H1 (cell line): Measurements from ENCODE around the gene ITPKB. TPM values are rescaled to one million over a fixed set of nuclear protein-coding genes. Genes with fewer than 3 reads are reported as not detected.
"Not testable (repeated sequence)": the region's sequence is repeated elsewhere in the genome, so short reads cannot be mapped to it uniquely, and the experiment has no call there.

Experiments used
- CTCF ChIA-PET: fragments of 300-600 bp; sonication (Branson Sonifier 250); formaldehyde crosslinking; loops from one replicate; lab custom pipeline; 2021; ENCODE audit not compliant: partially characterized antibody; lab: Charles Lee
- POLR2A ChIA-PET: fragments of 300-600 bp; sonication (Branson Sonifier 250); formaldehyde crosslinking; loops from one replicate; lab custom pipeline; 2021; ENCODE audit warnings: inconsistent platforms; ENCODE audit not compliant: partially characterized antibody; lab: Charles Lee
- DNase-seq, 2 experiments: peaks; one replicate each; pipeline versions ENCODE4 v3.0.0 to v3.0.0-alpha.2; 2010 to 2022; ENCODE audit warnings: low spot score in 2 of 2, low read depth in 1 of 2, mixed read lengths in 1 of 2
- FAIRE-seq: peaks from 2 replicates; lab custom pipeline; 2011; peaks lifted over from hg19 to GRCh38; lab: Jason Lieb, UNC
- H2AFZ ChIP-seq: 2 replicates; pipeline ENCODE4 v1.8.1; 2012; ENCODE audit warnings: low read length, inconsistent platforms
- H2AK5ac ChIP-seq: 2 replicates; pipeline ENCODE4 v1.6.1; 2013; ENCODE audit warnings: low read depth, low read length
- H2BK120ac ChIP-seq: replicated peaks from 2 replicates; pipeline ENCODE3; 2013; ENCODE audit warnings: low read depth, low read length, inconsistent platforms
- H2BK12ac ChIP-seq: 2 replicates; pipeline ENCODE4 v1.6.1; 2013; ENCODE audit warnings: low read depth, low read length
- H2BK15ac ChIP-seq: 2 replicates; pipeline ENCODE4 v1.6.1; 2013; ENCODE audit warnings: low read length
- H2BK20ac ChIP-seq: 2 replicates; pipeline ENCODE4 v1.6.1; 2013; ENCODE audit warnings: low read length
- H2BK5ac ChIP-seq: 2 replicates; pipeline ENCODE4 v1.6.1; 2013; ENCODE audit warnings: low read depth, low read length
- H3K14ac ChIP-seq: 2 replicates; pipeline ENCODE4 v1.6.1; 2013; ENCODE audit warnings: inconsistent platforms; ENCODE audit not compliant: insufficient read length
- H3K18ac ChIP-seq: 2 replicates; pipeline ENCODE4 v1.6.1; 2013; ENCODE audit warnings: low read length; ENCODE audit errors: extremely low read depth
- H3K23ac ChIP-seq: 2 replicates; pipeline ENCODE4 v1.6.1; 2013; ENCODE audit warnings: inconsistent platforms; ENCODE audit not compliant: insufficient read length
- H3K23me2 ChIP-seq: 2 replicates; pipeline ENCODE4 v1.6.1; 2013; ENCODE audit warnings: low read depth, low read length
- H3K27ac ChIP-seq: 2 replicates; pipeline ENCODE4 v1.6.1; 2011; ENCODE audit warnings: low read depth, low read length, inconsistent platforms
- H3K27me3 ChIP-seq, 4 experiments: replicated peaks in 1 of 4; 1 replicate in 1 of 4; 2 replicates in 3 of 4; pipeline versions ENCODE4 v1.6.1 to v1.8.1; 2011 to 2013; ENCODE audit warnings: low read length in 3 of 4, mild to moderate bottlenecking in 3 of 4, inconsistent platforms in 2 of 4, mixed read lengths in 2 of 4, moderate library complexity in 1 of 4; ENCODE audit not compliant: control insufficient read depth in 3 of 4, insufficient read depth in 3 of 4; ENCODE audit errors: extremely low read depth in 1 of 4
- H3K36me3 ChIP-seq, 4 experiments: 2 replicates each; pipeline versions ENCODE4 v1.6.1 to v1.8.1; 2011 to 2013; ENCODE audit warnings: mild to moderate bottlenecking in 4 of 4, low read length in 3 of 4, moderate library complexity in 2 of 4, control low read depth in 1 of 4, inconsistent platforms in 1 of 4; ENCODE audit not compliant: insufficient read depth in 4 of 4, control insufficient read depth in 2 of 4
- H3K4ac ChIP-seq: replicated peaks from 2 replicates; pipeline ENCODE3; 2013; ENCODE audit warnings: low read length, low read depth, mixed read lengths, inconsistent platforms; ENCODE audit not compliant: insufficient read length
- H3K4me1 ChIP-seq, 4 experiments: replicated peaks in 1 of 4; 1 replicate in 1 of 4; 2 replicates in 3 of 4; pipeline versions ENCODE4 v1.6.1 to v1.8.1; 2011 to 2013; ENCODE audit warnings: low read length in 3 of 4, inconsistent platforms in 2 of 4, mixed read lengths in 1 of 4; ENCODE audit not compliant: insufficient read depth in 4 of 4, control insufficient read depth in 3 of 4
- H3K4me2 ChIP-seq, 2 experiments: 2 replicates each; pipeline versions ENCODE4 v1.6.1 to v1.8.1; 2011 to 2013; ENCODE audit warnings: low read depth in 2 of 2, low read length in 2 of 2, control low read depth in 1 of 2, inconsistent platforms in 1 of 2, mild to moderate bottlenecking in 1 of 2; ENCODE audit not compliant: insufficient read depth in 1 of 2
- H3K4me3 ChIP-seq, 4 experiments: fragments of 200-600, 300-600 bp in 1 of 4; sonication (generic), shearing (Covaris generic), sonication (Bioruptor Twin) in 1 of 4; 2 replicates each; pipeline versions ENCODE4 v1.5.1 to v1.8.1; 2011 to 2016; ENCODE audit warnings: low read length in 4 of 4, low read depth in 3 of 4, control low read depth in 2 of 4, inconsistent platforms in 2 of 4, mild to moderate bottlenecking in 2 of 4, mixed read lengths in 1 of 4, moderate library complexity in 1 of 4; ENCODE audit not compliant: insufficient read depth in 2 of 4; ENCODE audit errors: extremely low read depth in 1 of 4
- H3K56ac ChIP-seq: replicated peaks from 2 replicates; pipeline ENCODE3; 2013; ENCODE audit warnings: low read depth, mild to moderate bottlenecking, mixed read lengths, low read length, inconsistent platforms; ENCODE audit not compliant: insufficient read length
- H3K79me1 ChIP-seq: 2 replicates; pipeline ENCODE4 v1.6.1; 2013; ENCODE audit warnings: low read depth, low read length, control low read depth
- H3K79me2 ChIP-seq, 2 experiments: 2 replicates each; pipeline versions ENCODE4 v1.6.1 to v1.8.1; 2012 to 2013; ENCODE audit warnings: low read length in 2 of 2, mild to moderate bottlenecking in 2 of 2, inconsistent platforms in 1 of 2; ENCODE audit not compliant: insufficient read depth in 2 of 2, control insufficient read depth in 1 of 2
- H3K9ac ChIP-seq, 4 experiments: replicated peaks in 1 of 4; 1 replicate in 1 of 4; 2 replicates in 3 of 4; pipeline versions ENCODE4 v1.6.1 to v1.8.1; 2011 to 2013; ENCODE audit warnings: low read depth in 3 of 4, low read length in 3 of 4, control low read depth in 2 of 4, mild to moderate bottlenecking in 2 of 4, moderate library complexity in 2 of 4, inconsistent platforms in 1 of 4; ENCODE audit errors: extremely low read depth in 1 of 4
- H3K9me3 ChIP-seq, 2 experiments: 2 replicates each; pipeline versions ENCODE4 v1.6.1 to v1.8.1; 2012 to 2013; ENCODE audit warnings: mild to moderate bottlenecking in 2 of 2, moderate library complexity in 2 of 2, control low read depth in 1 of 2, inconsistent platforms in 1 of 2, low read depth in 1 of 2, low read length in 1 of 2, mixed read lengths in 1 of 2; ENCODE audit not compliant: insufficient read depth in 2 of 2
- H4K20me1 ChIP-seq, 2 experiments: replicated peaks in 1 of 2; 2 replicates each; pipeline versions ENCODE3 to v1.8.1; 2011 to 2013; ENCODE audit warnings: inconsistent platforms in 2 of 2, low read length in 2 of 2, mild to moderate bottlenecking in 1 of 2; ENCODE audit not compliant: insufficient read depth in 2 of 2, control insufficient read depth in 1 of 2
- H4K5ac ChIP-seq: 2 replicates; pipeline ENCODE4 v1.6.1; 2013; ENCODE audit warnings: low read length, low read depth, mixed read lengths, inconsistent platforms; ENCODE audit not compliant: insufficient read length
- H4K8ac ChIP-seq: 2 replicates; pipeline ENCODE4 v1.8.0; 2013; ENCODE audit warnings: mild to moderate bottlenecking, moderate library complexity, low read length, inconsistent platforms; ENCODE audit not compliant: insufficient read depth; ENCODE audit errors: extremely low read depth
- H4K91ac ChIP-seq: replicated peaks from 2 replicates; pipeline ENCODE3; 2013; ENCODE audit warnings: low read length, mixed read lengths, inconsistent platforms; ENCODE audit not compliant: insufficient read length
- ASH2L ChIP-seq: fragments of 200-600, 300-600 bp; sonication (generic); IDR thresholded peaks from one replicate; pipeline ENCODE4 v1.7.1; 2017; ENCODE audit warnings: low read length
- CBX8 ChIP-seq: fragments of 300-800, 300-1000 bp; sonication (generic); IDR thresholded peaks from 2 replicates; pipeline ENCODE4 v1.7.1; 2016; ENCODE audit warnings: low read depth, low read length, borderline replicate concordance
- EP300 ChIP-seq, 2 experiments: IDR thresholded peaks; 1 replicate in 1 of 2; 2 replicates in 1 of 2; pipeline ENCODE4 v1.6.1; 2011 to 2012; ENCODE audit warnings: low read depth in 2 of 2, low read length in 2 of 2, mild to moderate bottlenecking in 2 of 2, borderline replicate concordance in 1 of 2, inconsistent platforms in 1 of 2, moderate library complexity in 1 of 2
- SP4 ChIP-seq: IDR thresholded peaks from 2 replicates; pipeline ENCODE4 v1.6.1; 2012; ENCODE audit warnings: low read length, inconsistent platforms
- WGBS, 2 experiments: shearing (Covaris generic) in 1 of 2; methylation state at CpG; one replicate each; pipeline versions ENCODE4 v1.1.6 to v1.1.7; 2013 to 2015; ENCODE audit warnings: low lambda C conversion rate in 2 of 2, mixed read lengths in 2 of 2, inconsistent platforms in 1 of 2, low coverage in 1 of 2, missing lambda C conversion rate in 1 of 2; ENCODE audit not compliant: insufficient replicate concordance in 2 of 2, insufficient coverage in 1 of 2, insufficient read length in 1 of 2; ENCODE audit errors: extremely low coverage in 1 of 2, missing lambda C conversion rate in 1 of 2; 5-methylcytosine and 5-hydroxymethylcytosine counted together
- polyA plus RNA-seq, 7 experiments: library from polyadenylated mRNA; depleted of rRNA in 3 of 7; stranded (reverse) in 5 of 7; unstranded in 2 of 7; fragments of >200 nt in 5 of 7; fragments of 200-250 nt in 2 of 7; gene quantifications; 1 replicate in 5 of 7; 2 replicates in 1 of 7; 4 replicates in 1 of 7; pipeline versions ENCODE4 v1.2.1 to v1.2.3, GENCODE V29; 2011 to 2013; ENCODE audit warnings: missing spikeins in 2 of 7, mixed read lengths in 2 of 7
- total RNA-seq: library from RNA; stranded (reverse); fragmentation: NEBNext Ultra II Directional; extraction: Animal tissue kit (Norgen Biotek cat#: 25700); gene quantifications from 2 replicates; pipeline ENCODE4 v1.2.1, GENCODE V29; 2021

The ITPKB gene
- total and polyA plus RNA-seq, 2 of the 8 experiments (the other 6 are each of a cell fraction or from before 2014, with no cell fraction given): 1.7 to 4.8 TPM

- TF ChIP-seq CBX8 (no peak), ASH2L (no peak), SP4 (no peak), EP300 (IDR thresholded peaks at IDR 0.05; ENCODE audit: borderline replicate concordance in 1 of 2, low read depth in 2 of 2, low read length in 2 of 2) (no peak)
Observed at GRCh38 chr1:226639631-226640061, 99.4 kb downstream of the ITPKB start (continued).

- not testable (repeated sequence) for DNase-seq, H3K27ac ChIP-seq, H2BK5ac ChIP-seq, H3K36me3 ChIP-seq, H2BK20ac ChIP-seq, FAIRE-seq, H3K27me3 ChIP-seq, H3K4me3 ChIP-seq, H2BK15ac ChIP-seq, H2BK12ac ChIP-seq, H3K56ac ChIP-seq, H2AK5ac ChIP-seq, H3K4me1 ChIP-seq, H3K79me1 ChIP-seq, H4K5ac ChIP-seq, H3K9me3 ChIP-seq, H3K14ac ChIP-seq, H4K20me1 ChIP-seq, H3K4ac ChIP-seq, H3K4me2 ChIP-seq, H4K91ac ChIP-seq, H3K23ac ChIP-seq, H3K23me2 ChIP-seq, H2BK120ac ChIP-seq, H3K9ac ChIP-seq, H3K79me2 ChIP-seq, H4K8ac ChIP-seq, H2AFZ ChIP-seq, H3K18ac ChIP-seq
- 91% methylated on average over 8 of the region's 8 CpGs; no CpG with 5 or more reads in 1 of the 2 experiments for WGBS, 2 experiments
- ChIA-PET CTCF (interaction anchor here (0.7 to 14.1 kb wide), 6 partner anchors 10 to 187 kb away, joined by 3 to 184 read pairs (median 17); no protein-coding TSS in a partner anchor), POLR2A (interaction anchor here (0.6 kb wide), 1 partner anchor 1257 kb away, joined by 3 read pairs; no protein-coding TSS in a partner anchor)
Observed at GRCh38 chr1:226639206-226639605, 99.9 kb downstream of the ITPKB start.
